ENCODE results near the gene MAGI2.

DNA sequence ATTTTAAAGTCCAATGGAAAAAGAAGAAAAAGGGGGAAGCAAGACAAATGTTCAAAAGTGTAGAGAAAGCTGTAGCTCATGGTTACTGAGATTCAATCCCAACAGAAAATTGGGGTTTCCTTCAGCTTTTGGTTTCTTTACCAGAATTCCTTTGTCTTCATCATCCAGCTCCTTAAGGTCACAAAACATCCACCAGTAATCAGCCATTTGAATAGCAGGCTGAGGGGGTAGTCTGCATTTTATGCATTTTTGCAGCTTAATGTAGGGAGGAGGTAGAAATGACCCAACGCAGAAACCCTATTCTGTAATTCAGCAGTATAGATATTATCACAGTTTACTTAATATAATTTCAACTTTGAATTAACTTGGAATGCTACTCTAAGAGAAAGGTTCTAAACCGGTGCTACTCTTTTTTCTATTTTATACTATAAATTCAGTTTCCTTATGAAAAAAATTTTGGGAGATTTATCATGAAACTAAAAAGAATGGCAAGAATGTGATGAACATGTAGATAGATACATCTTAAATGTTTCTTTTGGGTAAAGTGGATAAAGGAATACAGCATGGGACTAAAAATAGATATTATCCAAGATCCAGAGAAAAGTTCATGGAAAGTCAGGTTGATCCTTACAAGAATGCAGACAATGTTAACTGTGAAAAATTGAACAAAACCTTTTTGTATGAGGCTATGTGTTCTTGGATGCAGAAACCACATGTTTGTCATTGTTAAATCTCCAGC, 1058.0 kb downstream of the MAGI2 start:
- TF ChIP-seq, protein P1, sequence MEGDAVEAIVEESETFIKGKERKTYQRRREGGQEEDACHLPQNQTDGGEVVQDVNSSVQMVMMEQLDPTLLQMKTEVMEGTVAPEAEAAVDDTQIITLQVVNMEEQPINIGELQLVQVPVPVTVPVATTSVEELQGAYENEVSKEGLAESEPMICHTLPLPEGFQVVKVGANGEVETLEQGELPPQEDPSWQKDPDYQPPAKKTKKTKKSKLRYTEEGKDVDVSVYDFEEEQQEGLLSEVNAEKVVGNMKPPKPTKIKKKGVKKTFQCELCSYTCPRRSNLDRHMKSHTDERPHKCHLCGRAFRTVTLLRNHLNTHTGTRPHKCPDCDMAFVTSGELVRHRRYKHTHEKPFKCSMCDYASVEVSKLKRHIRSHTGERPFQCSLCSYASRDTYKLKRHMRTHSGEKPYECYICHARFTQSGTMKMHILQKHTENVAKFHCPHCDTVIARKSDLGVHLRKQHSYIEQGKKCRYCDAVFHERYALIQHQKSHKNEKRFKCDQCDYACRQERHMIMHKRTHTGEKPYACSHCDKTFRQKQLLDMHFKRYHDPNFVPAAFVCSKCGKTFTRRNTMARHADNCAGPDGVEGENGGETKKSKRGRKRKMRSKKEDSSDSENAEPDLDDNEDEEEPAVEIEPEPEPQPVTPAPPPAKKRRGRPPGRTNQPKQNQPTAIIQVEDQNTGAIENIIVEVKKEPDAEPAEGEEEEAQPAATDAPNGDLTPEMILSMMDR (IDR thresholded peaks at IDR 0.05; ENCODE audit: borderline replicate concordance, extremely low read depth, low read length, poor library complexity, severe bottlenecking): no peak
- TF ChIP-seq EZH2 (IDR thresholded peaks at IDR 0.05; ENCODE audit: borderline replicate concordance, low read depth, low read length, severe bottlenecking): no peak

All from DND-41 (cell line).